Measurements from ENCODE around the gene AMDHD2.
A peak's percentile ranks its signal among the peaks of the same experiment; 100 is the strongest.

The AMDHD2 gene

DNA sequence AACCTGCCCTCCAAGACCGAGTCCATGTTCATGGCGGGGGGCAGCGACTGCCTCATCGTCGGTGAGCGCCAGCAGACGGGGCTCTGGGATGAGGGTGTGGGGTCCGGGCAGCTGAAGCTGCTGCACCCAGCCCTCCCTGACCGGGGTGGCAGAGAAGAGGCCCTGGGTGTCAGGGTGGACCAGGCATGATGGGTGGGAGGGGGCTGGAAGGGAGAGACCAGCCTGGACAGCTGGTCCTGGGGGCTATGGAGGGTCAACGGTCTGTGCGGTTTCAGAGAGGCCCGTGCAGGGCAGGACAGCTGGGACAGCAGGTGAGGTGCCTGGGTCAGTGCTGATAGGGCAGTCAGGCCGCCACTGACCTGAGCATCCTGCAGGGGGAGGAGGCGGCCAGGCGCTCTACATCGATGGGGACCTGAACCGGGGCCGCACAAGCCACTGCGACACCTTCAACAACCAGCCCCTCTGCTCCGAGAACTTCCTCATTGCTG, 19.7 kb upstream of the AMDHD2 start:
- no peak for DNase-seq

DNA sequence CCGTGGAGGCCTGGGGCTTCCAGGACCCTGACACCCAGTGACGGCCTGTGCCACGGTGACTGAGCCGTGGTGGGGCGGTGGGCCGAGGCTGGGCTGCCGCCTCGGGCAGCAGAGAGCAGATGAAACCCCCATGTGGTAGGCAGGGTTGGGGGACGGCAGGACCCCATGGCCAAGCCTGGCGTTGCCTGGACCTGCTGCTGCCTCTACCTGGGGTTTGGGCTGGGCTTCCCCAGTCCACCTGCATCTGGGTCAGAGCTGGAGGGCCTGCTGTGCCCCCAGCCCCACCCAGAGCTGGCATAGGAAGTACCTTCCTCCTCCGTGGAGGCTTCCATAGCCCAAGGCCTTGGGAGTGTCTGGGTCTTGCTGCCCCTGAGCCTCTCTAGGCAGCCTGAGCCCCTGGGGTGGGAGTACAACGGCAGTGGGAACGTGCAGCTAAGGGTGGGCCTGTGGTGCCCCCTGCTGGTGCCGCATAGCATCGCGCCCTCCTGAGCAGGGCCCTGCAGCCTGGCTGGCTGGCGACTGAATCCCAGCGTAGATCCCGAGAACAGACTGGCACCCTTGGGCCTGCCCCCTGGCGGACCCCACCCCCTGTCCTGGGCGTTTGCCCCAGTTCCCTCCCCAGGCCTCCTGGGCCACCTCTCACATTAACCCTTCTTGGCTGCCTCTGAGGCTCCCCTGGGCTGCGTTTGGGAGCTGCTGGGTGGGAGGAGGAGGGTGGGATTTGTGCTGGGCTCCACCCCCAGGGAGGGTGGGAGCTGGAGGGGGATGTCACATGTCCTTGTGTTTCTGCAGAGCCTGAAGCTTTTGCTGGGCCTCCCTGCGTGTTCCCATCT, 19.0 kb upstream of the AMDHD2 start:
- peak; percentile 69 for DNase-seq

DNA sequence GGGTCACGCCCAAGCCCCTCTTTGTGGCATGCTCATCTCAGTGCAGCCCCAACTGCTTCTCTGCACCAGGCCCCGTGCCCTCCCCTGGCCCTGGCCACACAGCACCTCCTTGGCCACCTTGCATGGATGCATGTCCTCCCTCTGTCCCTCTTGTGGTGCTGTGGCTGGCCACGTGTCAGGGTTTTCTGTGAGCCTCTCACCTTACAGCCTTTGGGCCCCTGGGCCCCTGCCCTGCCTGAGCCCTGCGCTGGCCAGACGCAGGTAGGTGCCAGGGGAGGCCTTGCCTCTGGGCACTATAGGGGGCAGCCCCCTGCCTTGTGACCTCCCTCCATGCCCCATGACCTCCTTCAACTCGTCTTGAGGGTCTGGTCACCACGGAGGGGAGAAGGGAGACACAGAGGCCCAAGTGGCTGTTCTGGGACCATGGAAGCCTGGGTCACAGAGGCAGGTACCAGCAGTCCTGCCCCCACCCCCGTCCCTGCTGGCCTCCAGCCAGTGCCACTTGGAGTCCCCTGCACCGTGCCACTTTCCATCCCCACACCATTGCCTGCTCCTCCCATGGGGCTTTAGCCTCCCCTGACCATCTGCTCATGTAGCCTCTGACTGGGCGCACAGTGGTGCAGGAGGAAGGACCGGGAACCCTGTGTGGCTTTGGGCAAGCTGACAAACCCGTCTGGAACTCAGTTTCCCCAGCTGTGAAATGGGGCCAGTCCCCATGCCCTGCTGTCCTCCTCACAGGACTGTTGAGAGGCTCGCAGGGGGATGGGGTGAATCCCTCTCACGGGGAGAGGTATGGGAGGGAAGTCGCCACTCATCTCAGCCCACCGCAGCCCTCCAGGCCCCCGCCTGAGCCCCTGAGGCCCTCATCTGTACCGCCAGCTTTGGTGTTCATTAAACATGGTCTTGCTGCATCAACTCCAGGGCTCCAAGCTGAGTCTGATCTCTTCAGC, 17.9 kb upstream of the AMDHD2 start:
- DNase-seq, result no peak

DNA sequence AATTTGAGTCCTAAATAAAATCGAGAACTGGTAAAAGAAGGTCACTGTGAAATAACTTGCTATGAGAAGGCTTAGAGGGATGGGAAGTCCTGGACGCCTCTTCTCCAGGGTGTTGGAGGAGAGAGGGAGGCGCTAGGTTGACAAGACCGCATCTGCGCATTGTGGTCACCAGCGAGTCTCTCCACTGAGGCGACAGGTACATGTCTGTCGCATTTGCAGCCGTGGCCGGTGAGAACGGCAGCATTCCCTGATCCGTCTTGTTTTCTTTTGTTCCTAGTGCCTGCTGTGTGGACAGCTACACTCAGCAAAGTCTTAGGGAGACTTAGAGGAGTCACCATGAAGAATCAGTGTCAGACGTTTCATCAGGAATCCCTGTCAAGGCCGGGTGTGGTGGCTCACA, 14.5 kb upstream of the AMDHD2 start:
- no peak for DNase-seq

DNA sequence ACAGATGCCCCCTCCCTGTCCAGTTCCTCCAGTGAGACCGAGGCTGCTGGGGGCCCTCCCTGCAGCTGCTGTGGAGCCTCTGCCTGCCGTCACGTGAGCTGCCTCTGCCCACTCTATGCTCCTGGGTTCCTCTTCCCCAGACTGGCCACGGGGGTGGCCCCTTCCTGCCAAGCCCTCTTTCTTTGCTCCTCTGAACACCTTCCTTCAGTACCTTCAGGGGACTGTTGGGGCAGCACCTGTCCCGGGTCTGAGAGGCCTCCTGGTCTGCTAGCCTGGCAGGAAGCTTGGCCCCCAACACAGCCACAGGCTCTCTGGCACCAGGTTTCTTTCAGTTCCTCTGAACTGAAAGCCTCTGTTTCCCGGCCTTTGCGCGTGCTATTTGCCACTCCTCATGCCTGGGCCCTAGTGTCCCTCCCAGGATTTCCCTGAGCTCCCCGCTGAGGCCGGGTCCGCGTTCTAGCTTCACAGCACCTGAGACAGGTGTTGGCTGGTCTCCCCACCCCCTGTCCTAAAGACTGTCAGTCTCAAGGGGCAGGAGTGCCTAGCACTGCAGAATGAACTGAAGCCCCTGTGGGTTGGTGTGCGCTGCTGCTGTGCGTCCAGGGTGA, 13.0 kb upstream of the AMDHD2 start:
- no peak for DNase-seq

DNA sequence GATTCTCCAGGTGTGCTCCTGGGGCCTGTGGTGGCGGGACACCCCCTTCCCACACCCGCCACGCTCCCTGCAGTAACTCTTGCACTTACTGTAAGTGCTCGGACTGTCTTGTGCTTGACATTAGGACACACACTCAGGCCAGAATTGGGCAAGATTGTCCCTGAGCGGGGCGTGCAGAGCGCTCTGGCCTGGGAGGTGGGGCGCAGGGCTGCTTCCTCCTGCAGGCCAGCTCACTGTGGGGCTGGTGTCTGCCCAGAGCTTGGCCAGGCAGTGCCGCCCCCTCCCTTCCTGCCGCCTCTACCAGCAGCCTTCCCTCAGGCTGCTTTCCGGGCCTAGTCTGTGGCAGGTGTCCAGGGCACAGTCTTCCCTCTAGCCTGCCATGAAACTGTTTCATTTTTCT, 12.5 kb upstream of the AMDHD2 start:
- no peak for DNase-seq

DNA sequence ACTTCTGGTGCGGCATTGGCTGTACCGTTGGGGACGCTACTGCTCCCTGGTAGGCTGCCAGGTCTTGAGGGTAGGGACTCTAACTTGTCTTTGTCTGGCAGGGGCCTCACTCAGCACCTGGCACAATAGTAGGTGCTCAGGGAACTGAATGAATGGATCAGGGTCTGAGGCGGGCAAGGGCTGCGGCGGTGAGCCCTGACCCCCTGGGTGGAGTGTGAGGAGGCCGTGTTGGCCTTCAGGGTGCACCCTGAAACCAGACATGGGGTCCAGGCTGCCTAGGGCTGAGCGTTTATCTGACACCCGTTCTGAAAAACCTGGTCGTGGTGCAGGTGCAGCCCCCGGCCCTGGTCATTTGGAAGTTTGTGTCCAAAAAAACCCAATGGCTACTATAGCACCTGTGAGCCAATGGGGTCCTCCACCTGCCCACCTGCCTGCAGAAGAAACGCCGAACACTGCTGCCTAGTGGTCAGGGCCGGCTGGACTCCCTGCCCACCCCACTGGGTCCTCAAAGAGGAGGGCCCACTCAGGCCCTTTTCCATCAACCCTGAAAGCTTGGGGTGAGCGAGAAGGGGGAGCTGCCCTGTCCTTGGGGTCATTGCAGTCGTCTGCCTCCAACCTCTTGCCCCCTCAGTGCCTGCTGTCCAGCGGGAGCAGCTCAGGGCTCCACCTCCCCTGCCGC, 11.3 kb upstream of the AMDHD2 start:
- no peak for DNase-seq

DNA sequence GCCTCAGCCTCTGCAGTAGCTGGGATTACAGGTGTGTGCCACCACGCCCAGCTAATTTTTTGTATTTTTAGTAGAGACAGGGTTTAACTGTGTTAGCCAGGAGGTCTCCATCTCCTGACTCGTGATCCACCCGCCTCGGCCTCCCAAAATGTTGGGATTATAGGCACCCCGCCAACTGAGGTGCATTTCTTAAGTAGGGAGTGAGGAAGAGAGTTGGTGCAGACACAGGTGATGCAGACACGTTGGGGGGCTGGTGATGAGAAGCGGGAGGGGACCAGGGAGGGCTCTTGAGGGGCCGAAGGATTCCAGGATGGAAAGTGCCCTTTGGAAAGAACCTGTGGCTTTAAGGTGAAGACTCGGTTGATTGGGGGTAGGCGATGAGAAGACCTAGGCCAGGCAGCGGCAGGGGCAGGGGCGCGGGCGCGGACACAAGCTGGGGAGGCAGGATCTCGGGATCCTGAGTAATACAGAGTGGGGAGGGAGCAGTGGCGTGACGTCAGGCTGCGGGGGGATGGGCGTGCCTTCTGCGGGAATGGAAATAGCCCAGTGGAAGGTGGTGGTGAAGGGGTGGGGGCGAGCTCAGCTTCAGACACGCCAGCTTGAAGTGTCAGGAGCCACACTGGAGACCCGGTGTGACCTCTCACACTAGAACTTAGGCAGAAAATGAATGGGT, 8.9 kb upstream of the AMDHD2 start:
- DNase-seq, result no peak

DNA sequence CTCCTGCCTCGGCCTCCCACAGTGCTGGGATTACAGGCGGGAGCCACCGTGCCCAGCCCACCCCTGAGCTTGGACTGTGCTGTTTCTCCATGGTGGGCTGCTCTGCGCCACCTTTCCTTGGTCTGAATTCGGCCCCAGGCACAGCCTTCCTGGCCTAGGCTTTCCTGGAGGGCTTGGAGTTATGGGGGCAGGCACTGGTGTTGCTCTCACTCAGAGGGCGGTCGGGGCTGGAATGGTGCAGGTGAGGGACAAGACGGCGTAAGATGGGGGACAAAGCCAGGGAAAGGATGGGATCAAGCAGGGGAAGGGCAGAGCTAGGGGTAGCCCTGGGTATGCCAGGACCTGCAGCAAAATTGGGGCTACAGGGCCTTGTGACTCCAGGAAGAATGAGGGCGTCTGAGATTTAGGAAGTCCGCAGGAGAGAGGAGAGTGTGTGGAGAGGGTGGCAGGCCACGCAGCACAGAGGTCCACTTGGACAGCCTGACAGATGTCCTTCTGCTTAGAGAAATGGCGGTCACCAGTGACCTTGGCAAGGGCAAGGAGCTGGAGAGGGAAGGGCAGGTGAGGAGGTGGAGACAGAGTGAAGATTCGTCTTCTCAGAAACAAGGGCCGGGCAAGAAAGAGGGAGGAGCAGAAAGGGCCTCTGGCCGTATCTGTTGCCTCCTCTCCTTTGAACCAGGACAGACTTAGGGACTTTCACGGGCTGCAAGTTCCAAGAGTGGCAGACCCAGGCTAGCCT, 8.0 kb upstream of the AMDHD2 start:
- DNase-seq, result no peak

DNA sequence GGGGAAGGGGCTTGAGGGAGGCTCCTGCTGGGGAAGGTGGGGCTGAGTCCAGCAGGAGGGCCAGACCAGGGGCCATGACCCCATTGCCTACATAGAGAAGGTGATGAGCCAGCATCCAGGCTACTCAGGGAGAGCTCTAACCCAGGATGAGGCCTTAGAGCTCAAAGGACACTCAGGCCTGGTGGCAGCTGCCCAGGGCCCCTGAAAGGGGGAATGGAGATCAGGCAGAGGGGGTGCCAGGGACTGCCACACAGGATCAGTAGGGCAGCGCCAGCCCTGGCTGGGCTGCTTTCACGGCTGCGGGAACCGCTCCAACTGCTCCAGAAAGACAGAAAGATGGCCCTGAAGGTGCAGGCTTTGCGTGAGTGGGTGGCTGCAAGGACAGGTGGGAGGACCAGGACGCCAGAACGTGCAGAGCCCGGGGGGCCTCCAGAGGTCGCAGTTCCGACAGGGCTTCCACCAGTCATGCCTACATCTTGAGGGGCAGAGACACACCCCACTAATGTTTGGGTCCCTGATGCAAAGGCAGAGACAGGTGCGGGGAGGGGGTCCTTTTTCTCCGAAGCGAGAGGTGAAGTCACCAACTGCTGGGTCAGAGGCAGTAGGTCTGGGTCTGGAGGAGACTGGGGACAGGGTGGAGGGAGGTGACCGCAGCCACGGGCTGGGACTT, 7.3 kb upstream of the AMDHD2 start:
- DNase-seq, result no peak

DNA sequence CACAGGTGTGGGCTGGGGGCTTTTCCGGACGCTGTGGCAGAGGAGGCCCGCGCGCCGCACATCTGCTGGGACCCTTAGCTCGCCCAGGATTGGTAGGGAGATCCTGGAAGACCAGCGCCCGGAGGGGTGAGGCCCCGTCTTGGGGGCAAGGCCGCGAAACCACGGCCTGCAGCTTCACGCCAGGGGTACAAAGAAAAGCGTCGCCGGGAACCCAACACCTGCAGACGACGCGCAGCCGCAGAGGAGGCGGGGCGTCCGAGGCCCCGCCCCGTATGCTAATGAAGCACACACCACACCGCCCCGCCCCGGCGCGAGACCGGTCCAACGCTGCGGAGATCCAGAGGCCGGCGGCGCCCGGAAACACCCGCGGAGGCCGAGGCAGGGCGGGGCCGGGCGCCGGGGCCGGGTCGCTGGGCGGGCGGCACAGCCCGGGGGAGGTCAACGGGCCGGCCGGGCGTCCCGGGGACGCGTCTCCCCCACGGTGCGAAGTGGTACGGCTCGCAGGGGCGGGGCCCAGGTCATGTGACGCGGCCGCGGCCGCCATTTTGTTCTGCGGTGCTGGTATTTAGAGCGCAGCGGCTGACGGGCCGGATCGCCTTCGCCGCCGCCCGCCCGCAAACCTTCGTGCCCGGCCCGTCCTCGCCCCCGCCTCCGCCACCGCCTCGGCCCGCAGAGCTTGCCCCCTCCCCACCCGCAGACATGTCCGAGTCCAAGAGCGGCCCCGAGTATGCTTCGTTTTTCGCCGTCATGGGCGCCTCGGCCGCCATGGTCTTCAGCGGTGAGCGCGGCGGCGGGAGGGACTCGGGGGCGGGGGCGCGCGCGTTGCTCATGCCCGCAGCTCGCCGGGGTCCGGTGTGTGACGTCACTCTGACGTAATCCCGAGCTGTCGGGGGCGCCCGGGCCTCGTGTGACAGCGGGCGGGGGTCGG, 6.5 kb upstream of the AMDHD2 start, which contains the start of gene ATP6V0C:
TSS of gene ATP6V0C (plus strand) at position 548 of the 928 bp plus-strand sequence. CDS start at position 700, 152 bp downstream.
- DNase-seq, result peak; percentile 91

DNA sequence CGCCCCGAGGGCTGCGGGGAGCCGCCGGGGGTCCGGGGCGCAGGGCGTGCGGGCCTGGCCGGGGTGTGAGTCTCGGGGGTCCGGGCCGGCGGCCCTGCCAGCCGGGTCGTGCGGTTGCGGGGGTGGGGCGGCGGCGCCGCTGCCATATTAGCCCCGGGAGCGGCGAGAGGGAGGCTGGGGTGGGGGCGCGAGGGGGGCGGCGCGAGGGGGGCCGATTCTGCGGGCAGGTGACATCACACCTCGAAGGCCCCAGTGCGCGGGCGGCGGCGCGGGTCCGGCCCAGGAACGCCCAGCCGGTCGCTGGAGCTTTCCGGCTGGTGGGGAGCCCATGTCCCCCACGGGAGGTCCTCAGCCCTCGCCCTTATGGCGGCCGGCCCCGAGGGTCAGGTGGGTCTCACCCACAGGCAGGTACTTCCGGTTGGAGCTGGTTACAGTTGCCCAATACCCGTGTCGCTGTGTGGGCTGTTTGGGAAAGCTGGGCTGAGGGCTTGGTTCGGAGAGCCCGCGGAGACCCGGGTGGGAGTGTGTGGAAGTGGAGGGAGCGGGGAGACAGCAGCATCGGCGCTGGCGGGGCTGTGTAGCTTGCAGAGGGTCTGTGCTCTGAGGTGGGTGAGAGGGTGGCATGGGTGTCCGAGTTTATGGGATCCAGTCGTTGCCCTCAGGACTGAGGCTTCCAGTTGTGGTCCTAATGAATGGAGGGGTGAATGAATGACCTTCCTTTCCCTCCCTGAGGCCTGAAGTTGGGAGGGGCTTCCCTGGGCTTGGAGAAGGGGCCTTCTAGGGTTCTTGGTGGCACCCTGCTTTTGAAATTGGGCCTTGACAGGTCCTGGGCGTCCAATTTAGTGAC, 5.6 kb upstream of the AMDHD2 start:
- DNase-seq, result no peak

DNA sequence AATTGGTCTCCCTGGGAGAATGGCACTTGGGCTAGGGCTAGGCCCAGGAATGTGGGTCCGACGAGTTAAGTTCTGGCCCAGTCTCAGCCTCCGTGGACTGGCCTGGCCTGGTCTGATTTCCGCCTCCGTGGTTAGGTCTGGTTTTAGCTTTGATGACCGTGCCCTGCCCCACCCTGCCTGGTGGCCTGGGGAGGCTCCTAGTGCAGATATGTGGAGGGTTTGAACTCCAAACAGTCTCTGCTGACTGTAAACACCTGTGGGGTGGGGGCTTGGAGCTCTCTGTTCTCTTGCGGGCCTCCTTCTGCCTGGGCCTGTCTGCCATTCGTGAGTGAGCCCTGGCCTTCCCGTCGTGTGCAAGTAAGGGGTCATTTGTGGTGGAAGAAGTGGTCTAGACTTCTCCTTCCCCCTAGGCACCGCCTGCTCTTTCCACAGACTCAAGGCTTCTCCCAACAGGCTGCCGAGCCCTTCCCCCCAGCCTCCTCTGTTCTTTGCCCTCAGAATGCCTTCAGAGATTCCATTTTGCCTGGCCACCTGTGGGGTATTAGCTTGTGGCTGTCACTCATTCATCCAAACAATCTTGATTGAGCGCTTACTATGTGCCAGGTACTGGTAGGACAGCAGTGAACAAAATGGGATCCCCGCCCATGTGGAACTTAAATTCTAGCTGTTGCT, 4.9 kb upstream of the AMDHD2 start:
- DNase-seq, result no peak

DNA sequence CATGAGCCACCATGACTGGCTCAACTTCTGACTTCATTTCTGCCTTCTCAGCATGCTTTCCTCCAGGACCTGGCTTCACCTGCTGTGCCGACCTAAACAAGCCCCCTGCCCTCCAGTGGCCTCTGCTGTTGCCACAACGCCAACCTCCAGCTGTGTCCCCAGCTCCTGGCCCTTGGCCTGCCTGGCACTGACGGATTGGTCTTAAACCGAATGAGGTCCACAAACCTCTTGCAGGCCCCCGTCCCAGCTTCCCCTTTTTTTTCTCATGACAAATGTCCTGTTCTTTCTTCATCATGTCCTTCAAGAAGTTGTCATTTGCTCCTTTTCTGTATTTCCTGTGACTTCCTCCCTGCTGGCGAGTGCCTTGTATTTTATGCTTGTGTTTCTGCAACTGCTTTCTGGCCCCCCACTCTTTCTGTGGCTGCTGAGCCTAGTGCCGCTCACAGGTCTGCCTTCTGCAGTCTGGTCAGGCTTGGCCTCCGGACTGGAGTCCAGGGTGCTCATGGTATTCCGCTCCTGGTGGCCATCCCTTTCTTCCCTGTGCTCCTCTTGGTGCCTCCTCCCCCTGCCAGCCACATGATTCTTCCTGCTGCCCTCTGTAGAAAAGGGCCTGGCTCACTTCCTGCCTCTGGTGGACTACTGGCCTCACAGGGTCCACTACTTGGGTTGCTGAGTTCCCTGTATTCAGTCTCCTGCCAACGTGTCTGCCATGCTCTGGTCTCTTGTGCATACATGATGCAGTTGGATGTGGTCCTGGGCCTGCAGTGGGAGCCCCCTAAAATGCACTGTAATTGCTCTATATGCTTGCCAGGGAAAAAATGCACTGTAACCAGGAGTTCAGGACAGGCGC, 3.6 kb upstream of the AMDHD2 start:
- no peak for DNase-seq

DNA sequence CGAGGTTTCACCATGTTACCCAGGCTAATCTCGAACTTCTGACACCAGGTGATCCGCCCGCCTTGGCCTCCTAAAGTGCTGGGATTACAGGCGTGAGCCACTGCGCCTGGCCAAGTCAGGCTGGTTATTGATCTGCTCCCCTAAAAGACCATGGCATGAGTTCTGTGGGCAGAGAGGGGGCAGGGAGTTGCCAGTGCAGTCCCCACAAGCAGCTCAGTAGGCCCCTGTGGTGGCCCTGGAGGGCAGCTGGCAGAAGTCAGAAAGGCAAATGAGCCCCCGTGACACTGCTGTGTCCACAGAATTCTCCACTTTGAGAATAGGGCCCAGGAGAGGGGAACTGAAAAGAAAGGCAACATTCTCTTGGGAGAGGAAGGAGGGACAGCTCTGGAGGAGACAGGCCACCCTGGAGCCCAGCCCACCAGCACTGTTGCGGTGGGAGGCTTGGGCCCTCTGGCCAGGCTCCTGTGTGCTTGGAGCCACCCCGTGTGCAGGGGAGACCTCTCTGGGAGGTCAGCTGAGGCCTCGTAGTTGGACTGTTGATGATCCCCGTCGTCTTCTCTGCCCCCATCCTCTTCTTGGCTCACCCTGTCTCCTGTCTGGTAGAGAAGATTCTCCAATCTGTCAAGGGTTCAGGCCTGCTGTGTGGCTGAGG, 2.1 kb upstream of the AMDHD2 start:
- no peak for DNase-seq

Data from CD4-positive, alpha-beta T cell treated with Interleukin-4 for 4 hours (primary cell).